BE2C (cell line): ENCODE data around the gene HOXB9.

Source experiments
- DNase-seq: peaks from one replicate; pipeline ENCODE4 v3.0.0-alpha.2; 2020
- H3K27me3 ChIP-seq: fragments of 250-450 bp; sonication (Bioruptor Pico); 2 replicates; pipeline ENCODE4 v1.5.1; 2020; ENCODE audit warnings: mild to moderate bottlenecking
- H3K36me3 ChIP-seq: fragments of 250-450 bp; sonication (Bioruptor Pico); 2 replicates; pipeline ENCODE4 v1.5.1; 2020; ENCODE audit warnings: mild to moderate bottlenecking
- H3K4me1 ChIP-seq: fragments of 250-450 bp; sonication (Bioruptor Pico); 2 replicates; pipeline ENCODE4 v1.5.1; 2020
- H3K4me3 ChIP-seq: 2 replicates; pipeline ENCODE4 v1.5.1; 2011; ENCODE audit warnings: low read depth, low read length
- H3K9me3 ChIP-seq: fragments of 250-450 bp; sonication (Bioruptor Pico); 2 replicates; pipeline ENCODE4 v1.5.1; 2020
- CTCF ChIP-seq: IDR thresholded peaks from 2 replicates; pipeline ENCODE4 v1.5.1; 2012; ENCODE audit warnings: mild to moderate bottlenecking, low read depth, low read length

The HOXB9 gene

GRCh38 chr17:48617471-48618255, 8.5 kb downstream of the HOXB9 start:
- H3K27me3 ChIP-seq: peaks cover 96% of the 10 kb centered on the region

DNA sequence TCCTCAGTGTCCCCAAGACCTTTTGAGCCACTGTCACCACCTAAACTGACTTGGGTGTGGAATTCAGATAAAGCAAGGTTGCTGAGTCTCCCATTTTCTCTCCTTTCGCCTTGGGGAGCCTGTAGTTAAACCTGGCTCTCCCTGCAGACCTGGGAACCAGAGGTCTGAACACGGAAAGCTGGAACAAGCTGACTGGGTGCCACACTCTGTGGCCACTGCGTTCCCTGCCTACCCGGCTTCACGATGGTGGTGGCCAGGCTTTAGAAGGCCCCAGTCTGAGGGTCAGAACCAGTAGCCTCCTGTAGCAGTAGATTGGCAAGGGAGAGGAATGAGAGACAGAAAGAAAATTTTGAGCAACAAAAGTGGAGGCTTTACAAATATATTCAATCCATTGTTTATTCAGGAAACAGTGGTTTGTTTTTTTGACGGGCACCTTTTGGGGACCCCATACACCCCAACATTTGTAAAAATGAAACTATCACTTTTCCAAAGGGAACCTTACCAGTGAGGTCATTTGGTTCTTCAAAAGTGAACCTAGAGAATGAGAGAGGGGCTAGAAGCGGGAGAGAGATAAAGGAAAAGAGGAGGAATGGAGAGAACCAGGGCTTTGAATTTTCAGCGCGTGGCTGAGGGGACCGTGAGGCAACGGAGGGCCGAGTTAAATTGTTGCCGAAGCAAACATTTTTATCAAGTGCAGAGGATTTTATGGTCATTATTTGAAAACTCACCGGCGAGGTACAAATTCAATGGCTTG, 9.3 kb downstream of the HOXB9 start:
- H3K4me3 ChIP-seq: no peak overlapping the region
- DNase-seq: no peak
- H3K27me3 ChIP-seq: peaks cover 96% of the 10 kb centered on the region
- H3K9me3 ChIP-seq: no peaks in the 10 kb centered on the region
- no peaks in the 10 kb centered on the region for H3K4me1 ChIP-seq
- no peak for TF ChIP-seq CTCF
- no peaks in the 10 kb centered on the region for H3K36me3 ChIP-seq

More at GRCh38 chr17:48617471-48618255, 8.5 kb downstream of the HOXB9 start:
- no peak for DNase-seq
- H3K36me3 ChIP-seq: no peaks in the 10 kb centered on the region
- no peaks in the 10 kb centered on the region for H3K9me3 ChIP-seq
- no peak overlapping the region for H3K4me3 ChIP-seq
- no peak for TF ChIP-seq CTCF
- no peaks in the 10 kb centered on the region for H3K4me1 ChIP-seq

GRCh38 chr17:48615963-48616716, 10.0 kb downstream of the HOXB9 start:
- no peaks in the 10 kb centered on the region for H3K9me3 ChIP-seq
- H3K36me3 ChIP-seq: no peaks in the 10 kb centered on the region
- no peak for DNase-seq
- no peak overlapping the region for H3K4me3 ChIP-seq
- no peak for TF ChIP-seq CTCF
- peaks cover 95% of the 10 kb centered on the region for H3K27me3 ChIP-seq
- no peaks in the 10 kb centered on the region for H3K4me1 ChIP-seq

GRCh38 chr17:48615047-48615962, 10.9 kb downstream of the HOXB9 start, which contains the start of gene HOXB8:
TSS of gene HOXB8 (minus strand) at chr17:48615292. CDS start at chr17:48614704, 588 bp downstream.
- Histone ChIP-seq H3K9me3 (no peaks in the 10 kb centered on the region), H3K27me3 (peaks cover 95% of the 10 kb centered on the region), H3K4me1 (no peaks in the 10 kb centered on the region), H3K4me3 (no peak within 1 kb of the TSS), H3K36me3 (no peaks in the 10 kb centered on the region)
- DNase-seq: no peak
- no peak for TF ChIP-seq CTCF

- DNase-seq: peak; percentile 27
- Histone ChIP-seq H3K4me1 (no peaks in the 10 kb centered on the region), H3K9me3 (no peaks in the 10 kb centered on the region), H3K27me3 (peaks cover 95% of the 10 kb centered on the region), H3K36me3 (no peaks in the 10 kb centered on the region), H3K4me3 (no peak overlapping the region)
- TF ChIP-seq CTCF: no peak
Measured at GRCh38 chr17:48613862-48614694, 12.1 kb downstream of the HOXB9 start.
